GM19328 (cell line): ENCODE results near the gene C1QL2.

ENCODE experiments used
- ATAC-seq: cut with Tn5 transposase; IDR thresholded peaks from one replicate; pipeline ENCODE4 v1.9.1; 2021; ENCODE audit warnings: mild to moderate bottlenecking, moderate library complexity; ENCODE audit not compliant: unreplicated experiment

Gene C1QL2

GRCh38 chr2:119144806-119145205 is 13.7 kb downstream of the C1QL2 start:
- no peak for ATAC-seq

GRCh38 chr2:119142824-119143223 is 15.7 kb downstream of the C1QL2 start:
- ATAC-seq = no peak

- no peak for ATAC-seq
Observed at GRCh38 chr2:119137502-119137901, 21.0 kb downstream of the C1QL2 start.

GRCh38 chr2:119136872-119137271 is 21.7 kb downstream of the C1QL2 start:
- ATAC-seq = no peak

GRCh38 chr2:119136093-119136492 is 22.5 kb downstream of the C1QL2 start:
- ATAC-seq = no peak

GRCh38 chr2:119134775-119135174 is 23.8 kb downstream of the C1QL2 start:
- no peak for ATAC-seq

GRCh38 chr2:119126650-119127049 is 31.9 kb downstream of the C1QL2 start:
- ATAC-seq = no peak

GRCh38 chr2:119123389-119123788 is 35.2 kb downstream of the C1QL2 start:
- ATAC-seq = no peak

- no peak for ATAC-seq
Observed at GRCh38 chr2:119122663-119123062, 35.9 kb downstream of the C1QL2 start.

- no peak for ATAC-seq
Observed at GRCh38 chr2:119119999-119120756, 38.4 kb downstream of the C1QL2 start.

- no peak for ATAC-seq
Observed at GRCh38 chr2:119119076-119119785, 39.3 kb downstream of the C1QL2 start.

GRCh38 chr2:119117891-119118882 is 40.4 kb downstream of the C1QL2 start:
- ATAC-seq = no peak

- ATAC-seq = no peak
Observed at GRCh38 chr2:119117408-119117807, 41.1 kb downstream of the C1QL2 start.

- no peak for ATAC-seq
Observed at GRCh38 chr2:119116411-119117295, 41.9 kb downstream of the C1QL2 start.

GRCh38 chr2:119114266-119114665 is 44.3 kb downstream of the C1QL2 start:
- ATAC-seq = no peak

- no peak for ATAC-seq
Observed at GRCh38 chr2:119113489-119113770, 45.1 kb downstream of the C1QL2 start.

GRCh38 chr2:119112770-119113488 is 45.6 kb downstream of the C1QL2 start:
- ATAC-seq = no peak

GRCh38 chr2:119112230-119112629 is 46.3 kb downstream of the C1QL2 start:
- no peak for ATAC-seq

GRCh38 chr2:119111115-119111975 is 47.2 kb downstream of the C1QL2 start:
- ATAC-seq = no peak
